ENCODE data around the gene TEN1.

DNA sequence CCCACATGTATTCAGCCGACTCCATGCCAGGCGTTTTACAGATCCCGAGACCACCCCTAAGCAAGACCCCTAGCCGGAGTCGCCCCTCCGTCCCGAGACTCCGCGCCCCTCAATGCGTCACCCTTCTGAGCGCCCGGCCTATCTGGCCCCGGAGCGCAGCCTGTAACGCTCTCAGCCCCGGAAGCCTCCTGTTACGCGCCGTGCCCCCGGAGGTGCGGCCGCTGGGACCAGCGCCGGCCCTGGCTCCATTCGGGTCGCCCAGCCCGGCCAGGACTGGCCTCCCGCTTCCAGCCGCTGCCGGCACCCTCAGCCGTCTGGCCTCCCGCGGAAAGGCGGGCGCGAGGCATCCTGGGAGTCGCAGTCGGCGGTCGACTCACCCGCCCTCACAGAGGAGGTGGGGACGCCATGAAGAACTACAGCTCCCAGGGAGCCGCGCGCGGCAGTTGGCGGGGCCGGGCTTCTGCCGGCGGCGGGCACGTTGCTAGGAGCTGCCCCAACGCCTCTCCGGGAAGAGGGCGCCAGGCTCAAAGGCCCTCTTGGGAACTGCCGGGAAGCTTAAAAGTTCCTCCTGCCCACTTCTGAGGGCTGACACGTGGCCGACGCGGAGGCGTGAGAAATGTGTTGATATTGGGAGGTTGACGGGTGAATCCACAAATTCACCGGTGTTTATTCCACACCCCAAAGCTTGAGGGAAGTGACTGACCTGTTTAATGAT is 38.2 kb upstream of the TEN1 start, which contains the start of gene FBF1:
- TF ChIP-seq GATA1 (IDR thresholded peaks at IDR 0.05; ENCODE audit: low read depth, low read length) (no peak), POLR2A (IDR thresholded peaks at IDR 0.05; ENCODE audit: low read length) (peak; percentile 94)
